Measurements from ENCODE around the gene CTR9. TPM values are rescaled to one million over a fixed set of nuclear protein-coding genes. Genes with fewer than 3 reads are reported as not detected.

The CTR9 gene
- total RNA-seq, 4 donors from 2014 or later: 27.8 to 31.8 (median 29.3) TPM

DNA sequence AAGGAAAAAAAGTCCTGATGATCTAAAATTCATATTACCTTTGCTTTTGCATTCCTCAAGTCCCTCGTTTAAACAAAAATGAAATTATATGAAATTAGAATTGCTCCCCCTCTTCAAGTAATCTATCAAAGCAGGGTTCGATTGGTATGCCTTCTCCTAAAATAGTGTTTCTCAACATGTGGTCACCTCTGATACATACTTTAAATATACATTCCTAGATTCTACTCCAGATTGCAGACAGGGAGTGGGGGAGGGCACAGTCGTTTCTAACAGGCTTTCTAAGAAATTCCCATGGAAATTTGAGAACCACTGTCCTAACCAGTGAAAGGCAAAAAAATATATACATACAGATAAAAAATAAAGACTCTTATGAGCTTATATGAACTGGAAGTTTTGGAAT, 34.9 kb upstream of the CTR9 start:
- intact Hi-C loops (cut with DNase I; ENCODE audit: low total_unique reads): no loop called here
- no peak for DNase-seq (ENCODE audit: low spot score in 2 of 2)
- TF ChIP-seq POLR2A (IDR thresholded peaks at IDR 0.05): no peak
- no peak for TF ChIP-seq CTCF (IDR thresholded peaks at IDR 0.05)
- WGBS, 2 donors: 59 to 61% methylated on average over 3 of the region's 3 CpGs
- no peak overlapping the region for H3K4me3 ChIP-seq (ENCODE audit: low read depth, poor library complexity, severe bottlenecking)

DNA sequence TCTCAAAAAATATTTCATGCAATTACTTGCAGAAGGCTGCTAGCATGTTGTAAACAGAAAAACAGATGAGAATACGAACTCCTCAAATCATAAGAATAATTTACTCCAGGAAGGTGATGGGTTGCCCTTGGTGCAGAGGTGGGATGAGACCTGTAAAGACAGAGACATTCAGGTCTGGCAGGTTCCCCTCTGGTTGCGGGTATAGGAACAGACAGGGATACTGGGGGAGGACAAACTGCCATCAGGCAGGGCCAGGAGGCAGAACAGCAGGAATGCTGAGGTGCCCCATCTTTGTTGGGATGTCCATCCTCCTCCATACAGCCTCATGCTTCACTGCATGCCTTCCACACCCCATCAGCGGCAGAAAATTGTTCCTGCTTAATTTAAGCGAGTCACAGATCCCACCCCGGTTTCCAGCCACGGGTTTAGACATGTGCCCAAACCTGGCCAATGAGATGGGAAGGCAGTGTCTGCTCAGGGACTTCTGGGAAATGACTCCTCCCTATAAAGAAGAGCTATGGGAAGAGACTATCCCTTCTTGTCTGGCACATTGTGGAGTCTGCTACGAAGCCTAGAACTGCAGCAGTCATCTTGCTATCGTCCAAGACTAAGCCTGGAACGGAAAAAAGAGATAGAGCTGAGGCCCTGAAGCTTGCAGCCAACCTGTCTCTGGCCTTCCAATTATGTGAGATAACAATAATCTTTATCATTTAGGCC, 34.3 kb upstream of the CTR9 start:
- intact Hi-C loops (cut with DNase I; ENCODE audit: low total_unique reads): no loop called here
- no peak for DNase-seq (ENCODE audit: low spot score in 2 of 2)
- H3K4me3 ChIP-seq (ENCODE audit: low read depth, poor library complexity, severe bottlenecking): no peak overlapping the region
- WGBS, 2 donors: 68 to 85% methylated on average over 9 of the region's 9 CpGs
- TF ChIP-seq CTCF (IDR thresholded peaks at IDR 0.05) (no peak), POLR2A (IDR thresholded peaks at IDR 0.05) (no peak)

DNA sequence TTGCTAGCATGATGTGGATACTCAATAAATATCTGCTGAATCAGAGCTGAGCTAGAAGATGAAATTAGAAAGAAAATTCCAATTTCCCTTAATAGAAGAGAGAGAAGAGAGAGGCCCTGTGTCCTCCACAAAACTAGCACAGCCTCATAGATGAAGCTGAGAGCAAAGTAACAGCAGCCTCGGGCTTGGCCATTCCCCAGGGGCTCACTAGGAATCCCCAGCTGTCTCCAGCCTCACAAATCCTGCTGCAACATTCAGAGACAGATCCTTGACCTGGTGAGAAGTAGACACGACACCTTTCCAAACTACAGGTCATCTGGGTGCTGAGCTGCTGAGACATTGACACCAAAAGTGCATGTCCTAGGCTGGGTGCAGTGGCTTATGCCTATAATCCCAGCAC, 31.4 kb upstream of the CTR9 start:
- TF ChIP-seq POLR2A (IDR thresholded peaks at IDR 0.05): no peak
- TF ChIP-seq CTCF (IDR thresholded peaks at IDR 0.05): no peak
- no peak overlapping the region for H3K4me3 ChIP-seq (ENCODE audit: low read depth, poor library complexity, severe bottlenecking)
- 75 to 93% methylated on average over 2 of the region's 2 CpGs for WGBS, 2 donors
- intact Hi-C loops (cut with DNase I; ENCODE audit: low total_unique reads): no loop called here
- no peak for DNase-seq (ENCODE audit: low spot score in 2 of 2)

GRCh38 chr11:10720881-10721376, 30.1 kb upstream of the CTR9 start:
- H3K4me3 ChIP-seq (ENCODE audit: low read depth, poor library complexity, severe bottlenecking): no peak overlapping the region
- DNase-seq (ENCODE audit: low spot score in 2 of 2): no peak
- no peak for TF ChIP-seq CTCF (IDR thresholded peaks at IDR 0.05)
- TF ChIP-seq POLR2A (IDR thresholded peaks at IDR 0.05): no peak
- intact Hi-C loops (cut with DNase I; ENCODE audit: low total_unique reads): no loop called here
- 79 to 88% methylated on average over 2 of the region's 2 CpGs for WGBS, 2 donors

DNA sequence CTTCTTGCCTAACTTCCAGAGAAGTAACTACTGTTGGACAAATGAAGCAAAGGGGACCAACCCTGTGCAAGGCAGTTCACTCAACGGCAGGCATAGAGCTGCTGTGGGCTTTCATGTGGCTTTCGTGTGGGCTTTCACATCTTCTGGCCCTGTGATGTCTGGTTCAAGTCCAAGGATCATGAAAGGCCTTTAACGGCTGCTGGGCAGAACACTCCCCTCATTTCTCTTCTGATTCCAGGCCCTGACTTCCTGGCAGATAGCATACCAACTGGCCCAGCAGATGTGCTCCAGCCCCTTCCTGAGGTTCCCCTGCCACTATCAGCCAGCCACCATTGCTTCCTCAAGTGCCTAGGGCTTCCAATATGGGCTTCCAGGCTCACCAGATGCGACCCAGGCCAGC, 28.7 kb upstream of the CTR9 start:
- TF ChIP-seq CTCF (IDR thresholded peaks at IDR 0.05) (no peak), POLR2A (IDR thresholded peaks at IDR 0.05) (no peak)
- no peak overlapping the region for H3K4me3 ChIP-seq (ENCODE audit: low read depth, poor library complexity, severe bottlenecking)
- 53 to 64% methylated on average over 4 of the region's 4 CpGs for WGBS, 2 donors
- DNase-seq (ENCODE audit: low spot score in 2 of 2): no peak
- intact Hi-C loops (cut with DNase I; ENCODE audit: low total_unique reads): no loop called here
